NK-92 (cell line): Measurements from ENCODE around the gene TRNAU1AP.
"Not testable (repeated sequence)": the region's sequence is repeated elsewhere in the genome, so short reads cannot be mapped to it uniquely, and the experiment has no call there.

Experiments
- DNase-seq: peaks from one replicate; lab custom pipeline; 2025; ENCODE audit not compliant: unreplicated experiment; lab: John Stamatoyannopoulos, UW

The TRNAU1AP gene

DNA sequence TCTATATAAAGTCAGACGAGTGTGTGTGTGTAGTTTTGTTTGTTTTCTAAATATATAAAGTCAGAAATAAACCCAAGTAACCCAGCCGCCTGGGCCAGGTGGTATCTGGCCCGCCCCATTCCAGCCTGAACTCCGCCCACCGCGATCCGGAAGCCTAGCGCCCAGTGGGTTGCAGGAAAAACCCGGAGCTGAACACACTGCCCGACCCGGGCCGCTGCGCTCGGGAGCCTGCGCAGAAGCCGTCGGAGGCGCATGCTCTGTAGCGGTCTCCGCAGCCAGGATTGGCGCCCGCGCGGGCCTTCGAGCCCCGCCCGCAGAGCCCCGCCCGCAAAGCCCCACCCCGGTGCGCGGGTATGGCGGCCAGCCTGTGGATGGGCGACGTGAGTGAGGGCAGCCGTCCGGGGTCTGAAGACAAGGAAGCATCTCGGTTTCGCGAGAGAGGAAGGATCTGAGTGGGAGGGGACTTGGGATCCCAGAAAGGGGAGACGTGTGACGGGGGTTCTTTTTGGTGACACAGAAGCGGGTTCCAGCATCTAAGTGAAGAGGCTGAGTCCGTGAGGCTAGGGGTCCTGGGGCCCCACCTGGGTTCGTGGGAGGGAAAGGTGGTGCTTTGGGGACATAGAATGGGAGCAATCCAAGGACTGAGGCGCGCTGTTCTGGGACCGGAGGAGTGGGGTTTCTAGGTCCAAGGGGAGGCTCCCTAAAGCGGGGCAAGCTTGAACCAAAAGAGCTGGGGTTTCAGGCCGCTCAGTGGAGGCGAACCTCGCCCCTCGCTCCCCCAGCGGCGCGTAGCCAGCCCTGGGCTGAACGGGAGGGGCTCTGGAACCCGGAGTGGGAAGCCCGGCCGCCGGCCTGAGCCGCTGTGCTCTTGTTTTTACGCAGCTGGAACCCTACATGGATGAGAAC lies at the start of gene TRNAU1AP:
Gene TRNAU1AP (plus strand): TSS at position 328 of the 906 bp plus-strand sequence. CDS start 26 bp downstream, at position 354.
- DNase-seq: peak; percentile 64

DNA sequence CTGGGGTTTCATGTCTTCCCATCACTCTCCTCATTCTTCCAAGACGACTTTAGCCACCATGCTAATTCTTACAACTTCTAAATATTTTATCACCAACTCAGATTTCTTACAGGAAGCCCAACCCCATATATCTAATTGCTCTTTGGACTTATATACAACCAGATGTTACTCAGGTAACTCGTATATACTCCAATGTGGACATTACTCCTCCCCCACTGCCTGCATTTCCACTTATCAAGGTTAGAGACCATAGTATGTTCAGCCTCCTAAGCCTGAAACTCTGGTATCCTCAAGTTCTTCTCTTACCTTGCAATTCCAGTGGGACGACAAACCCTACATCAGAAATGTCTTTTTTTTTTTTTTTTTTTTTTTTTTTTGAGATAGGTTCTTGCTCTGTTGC lies 49.8 kb upstream of the TRNAU1AP start:
- DNase-seq: no peak

DNA sequence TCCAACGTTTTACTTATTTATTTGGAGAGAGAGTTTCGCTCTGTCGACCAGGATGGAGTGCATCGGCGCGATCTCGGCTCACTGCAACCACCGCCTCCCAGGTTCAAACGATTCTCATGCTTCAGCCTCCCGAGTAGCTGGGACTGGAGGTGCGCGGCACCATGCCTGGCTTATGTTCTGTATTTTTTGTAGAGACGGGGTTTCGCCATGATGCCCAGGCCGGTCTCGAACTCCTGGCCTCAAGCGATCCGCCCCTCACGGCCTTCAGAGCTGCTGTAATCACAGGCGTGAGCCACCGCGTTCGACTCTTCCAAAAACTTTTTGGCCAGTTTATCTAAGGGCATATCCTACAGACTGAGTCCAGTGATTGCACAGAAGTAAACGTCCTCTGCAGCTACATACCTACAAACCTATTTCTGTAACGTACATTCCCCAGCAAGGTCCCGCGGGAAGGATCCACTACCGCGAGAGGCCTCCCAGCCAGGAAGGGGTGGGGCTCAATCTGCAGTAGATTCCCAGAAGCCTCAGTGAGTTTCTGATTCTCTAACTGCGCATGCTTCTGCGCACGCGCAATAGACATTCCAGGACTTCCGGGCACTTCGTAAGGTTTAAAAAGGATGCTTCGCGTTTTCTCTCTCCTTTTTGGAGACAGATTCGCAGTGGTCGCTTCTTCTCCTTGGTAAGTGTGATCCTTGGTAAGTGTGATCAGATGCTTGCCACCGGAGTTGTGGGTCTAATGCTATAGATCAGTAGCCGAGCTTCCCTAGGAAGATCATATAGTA lies 47.3 kb upstream of the TRNAU1AP start, which contains the start of gene RCC1:
Gene RCC1 (plus strand): TSS at position 638 of the 782 bp plus-strand sequence. CDS start 23,824 bp downstream, outside the sequence.
- peak; percentile 85 for DNase-seq

DNA sequence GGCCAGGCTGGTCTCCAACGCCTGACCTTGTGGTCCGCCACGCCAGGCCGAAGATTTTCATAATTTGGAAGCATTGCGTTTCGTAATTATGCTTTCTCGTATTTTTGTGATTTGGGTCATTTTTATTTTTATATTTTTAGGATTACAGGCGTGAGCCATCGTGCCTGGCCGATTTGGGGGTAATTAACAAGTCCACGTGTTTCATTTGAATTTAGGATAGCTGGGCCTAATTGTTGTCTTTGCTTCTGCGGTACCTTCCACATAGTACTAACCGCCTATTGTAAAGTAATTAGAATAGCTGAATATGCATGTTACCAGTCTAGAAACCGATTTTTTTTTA lies 46.0 kb upstream of the TRNAU1AP start:
- DNase-seq: no peak

DNA sequence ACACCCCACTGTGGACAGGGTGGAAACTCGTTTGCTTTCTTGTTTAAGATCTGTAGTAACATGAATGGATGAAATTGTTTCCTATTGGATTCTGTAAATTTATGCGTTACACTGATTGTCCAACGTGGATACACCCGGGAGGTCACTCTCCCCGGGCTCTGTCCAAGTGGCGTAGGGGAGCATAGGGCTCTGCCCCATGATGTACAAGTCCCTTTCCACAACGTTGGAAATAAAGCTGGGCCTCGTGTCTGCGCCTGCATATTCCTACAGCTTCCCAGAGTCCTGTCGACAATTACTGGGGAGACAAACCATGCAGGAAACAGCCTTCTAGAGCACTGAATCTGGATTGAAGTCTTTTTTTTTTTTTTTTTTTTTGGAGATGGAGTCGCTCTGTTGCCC lies 45.6 kb upstream of the TRNAU1AP start:
- no peak for DNase-seq

DNA sequence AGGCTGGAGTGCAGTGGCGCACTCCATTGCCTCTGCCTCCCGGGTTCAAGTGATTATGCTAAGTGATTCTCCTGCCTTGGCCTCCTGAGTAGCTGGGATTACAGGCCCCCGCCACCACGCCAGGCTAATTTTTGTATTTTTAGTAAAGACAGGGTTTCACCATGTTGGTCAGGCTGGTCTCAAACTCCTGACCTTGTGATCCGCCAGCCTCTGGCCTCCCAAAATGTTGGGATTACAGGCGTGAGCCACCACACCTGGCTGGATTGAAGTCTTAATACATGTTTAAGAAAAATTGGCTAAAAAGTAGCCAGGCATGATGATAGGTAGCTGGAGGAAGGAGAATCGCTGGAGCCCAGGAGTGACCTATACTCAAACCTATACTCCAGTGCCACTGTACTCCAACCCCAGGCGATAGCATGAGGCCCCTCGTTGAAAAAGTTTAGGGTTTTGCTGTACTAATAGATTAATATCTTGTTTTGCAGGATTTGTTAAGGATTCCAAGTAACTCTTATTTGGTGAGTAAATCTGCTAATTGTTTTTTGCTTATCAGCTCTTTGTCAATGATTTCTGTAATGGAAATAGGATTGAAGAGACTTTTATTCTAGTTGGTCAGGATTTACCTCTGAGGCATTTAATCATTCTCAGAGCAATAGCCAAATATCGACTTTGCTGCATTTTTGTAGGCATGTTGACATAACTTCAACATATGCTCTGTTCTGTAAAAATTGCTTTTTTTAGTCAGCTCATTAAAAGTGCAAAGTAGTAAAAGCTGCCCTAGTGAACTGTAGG lies 45.0 kb upstream of the TRNAU1AP start:
- no peak for DNase-seq

DNA sequence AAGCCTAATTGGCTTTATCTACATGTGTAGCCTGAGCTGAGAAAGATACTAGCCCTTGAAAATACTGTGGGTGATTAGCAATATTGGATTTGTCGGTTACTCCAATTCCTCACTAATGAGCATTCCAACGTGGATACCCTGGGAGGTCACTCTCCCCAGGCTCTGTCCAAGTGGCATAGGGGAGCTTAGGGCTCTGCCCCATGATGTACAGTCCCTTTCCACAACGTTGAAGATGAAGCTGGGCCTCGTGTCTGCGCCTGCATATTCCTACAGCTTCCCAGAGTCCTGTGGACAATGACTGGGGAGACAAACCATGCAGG lies 44.5 kb upstream of the TRNAU1AP start:
- DNase-seq: no peak

DNA sequence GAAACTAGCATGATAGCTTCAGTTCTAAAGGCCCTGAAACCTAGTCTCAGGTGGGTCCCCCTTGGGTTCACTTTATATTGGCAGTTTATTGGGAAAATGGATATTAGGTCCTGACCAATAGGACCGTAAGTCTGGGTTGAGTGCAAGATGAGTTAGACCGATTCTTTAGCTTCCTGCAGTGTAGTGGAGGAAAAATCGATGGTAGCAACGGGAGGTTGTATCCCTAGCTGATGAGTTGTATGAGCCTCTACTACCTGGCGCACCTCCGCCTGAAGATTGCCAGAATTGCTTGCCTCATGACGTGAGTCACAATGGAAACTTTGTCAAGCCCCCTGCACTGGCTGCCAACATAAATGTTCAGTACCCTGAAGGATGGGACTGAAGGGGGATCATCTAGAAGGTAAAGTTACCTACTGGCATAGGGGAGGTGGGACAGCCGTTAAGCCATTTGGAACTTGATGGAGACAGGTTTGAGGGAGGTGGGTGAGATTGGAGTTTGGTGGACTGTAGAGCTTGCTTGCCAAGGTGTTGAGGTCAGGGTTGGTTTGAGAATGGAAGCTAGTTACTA lies 43.1 kb upstream of the TRNAU1AP start:
- DNase-seq: no peak

DNA sequence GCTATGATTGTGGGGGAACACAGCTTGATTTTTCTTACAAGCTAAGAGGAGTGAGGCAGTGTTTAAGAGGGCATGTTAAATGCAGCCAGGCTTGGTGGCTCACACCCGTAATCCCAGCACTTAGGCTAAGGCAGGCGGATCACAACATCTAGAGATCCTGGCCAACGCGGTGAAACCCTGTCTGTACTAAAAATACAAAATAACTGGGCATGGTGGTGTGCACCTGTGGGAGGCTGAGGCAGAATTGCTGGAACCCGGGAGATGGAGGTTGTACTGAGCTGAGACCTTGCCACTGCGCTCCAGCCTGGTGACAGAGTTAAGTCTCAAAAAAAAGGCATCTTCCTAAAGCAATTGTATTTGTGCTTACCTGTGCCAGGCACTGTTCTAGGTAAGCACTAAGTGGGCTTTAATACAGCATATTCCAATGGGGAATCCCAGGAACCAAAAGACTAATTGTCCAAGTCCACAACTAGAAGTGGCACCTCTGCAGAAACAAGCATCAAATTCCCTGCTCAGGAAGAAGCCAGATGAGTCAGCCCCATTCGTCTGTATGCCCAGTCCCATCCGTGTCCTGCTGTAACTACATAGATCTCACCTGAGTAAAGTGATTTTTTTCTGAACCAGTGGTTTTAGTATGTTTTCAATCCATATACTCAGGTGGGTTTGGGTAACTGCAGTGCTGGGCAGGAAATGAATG lies 42.5 kb upstream of the TRNAU1AP start:
- no peak for DNase-seq

DNA sequence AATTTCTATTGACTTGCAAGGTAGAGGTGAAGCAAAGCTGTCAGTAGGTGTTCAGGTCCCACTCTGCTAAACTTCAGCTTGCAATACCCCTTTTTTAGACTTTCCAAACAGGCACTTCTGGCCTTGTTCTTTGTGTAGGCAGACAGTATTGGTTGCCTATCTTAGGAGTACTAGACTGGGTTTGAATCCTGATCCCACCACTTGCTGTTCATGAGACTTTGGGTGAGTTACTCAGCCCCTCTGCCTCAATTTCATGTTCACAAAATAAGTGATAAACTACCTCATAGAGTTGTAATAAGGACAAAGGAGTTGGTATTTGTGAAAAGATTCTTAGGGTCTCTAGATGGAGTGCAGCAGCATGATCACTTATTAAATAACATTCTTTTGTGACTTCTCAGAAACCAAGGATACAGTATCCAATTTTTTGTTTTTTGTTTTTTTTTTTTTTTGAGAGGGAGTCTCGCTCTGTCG lies 41.9 kb upstream of the TRNAU1AP start:
- no peak for DNase-seq

DNA sequence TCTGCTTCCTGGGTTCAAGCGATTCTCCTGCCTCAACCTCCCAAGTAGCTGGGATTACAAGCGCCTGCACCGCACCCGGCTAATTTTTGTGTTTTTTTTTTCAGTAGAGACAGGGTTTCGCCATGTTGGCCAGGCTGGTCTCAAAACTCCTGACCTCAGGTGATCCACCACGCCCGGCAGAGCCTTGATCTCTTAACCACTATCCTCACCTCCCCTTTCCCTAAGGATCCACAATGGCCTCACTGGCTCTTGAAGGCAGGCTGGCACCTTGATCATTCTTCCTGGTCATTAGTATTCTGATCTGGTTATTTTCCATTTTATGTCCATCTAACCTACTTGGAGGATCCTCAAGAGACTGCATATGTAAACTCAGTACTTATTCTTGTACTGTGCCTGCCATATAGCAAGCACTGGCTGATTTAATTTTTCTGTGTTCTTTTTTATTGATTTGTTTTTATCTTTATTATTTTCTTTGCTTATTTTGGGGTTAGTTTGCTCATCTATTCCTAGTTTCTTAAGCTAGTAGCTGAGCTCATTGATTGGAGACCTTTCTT lies 40.8 kb upstream of the TRNAU1AP start:
- no peak for DNase-seq

DNA sequence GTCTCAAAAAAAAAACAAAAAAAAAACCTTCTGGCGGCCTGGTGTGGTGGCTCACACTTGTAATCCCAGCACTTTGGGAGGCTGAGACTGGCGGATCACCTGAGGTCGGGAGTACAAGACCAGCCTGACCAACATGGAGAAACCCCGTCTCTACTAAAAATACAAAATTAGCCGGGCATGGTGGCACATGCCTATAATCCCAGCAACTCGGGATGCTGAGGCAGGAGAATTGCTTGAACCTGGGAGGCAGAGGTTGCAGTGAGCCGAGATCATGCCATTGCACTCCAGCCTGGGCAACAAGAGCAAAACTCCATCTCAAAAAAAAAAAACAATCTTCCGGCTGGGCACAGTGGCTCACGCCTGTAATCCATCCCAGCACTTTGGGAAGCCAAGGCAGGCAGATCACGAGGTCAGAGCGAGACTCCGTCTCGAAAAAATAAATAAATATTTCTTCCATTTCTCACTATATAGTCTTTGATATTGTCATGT lies 38.4 kb upstream of the TRNAU1AP start:
- not testable (repeated sequence) for DNase-seq

DNA sequence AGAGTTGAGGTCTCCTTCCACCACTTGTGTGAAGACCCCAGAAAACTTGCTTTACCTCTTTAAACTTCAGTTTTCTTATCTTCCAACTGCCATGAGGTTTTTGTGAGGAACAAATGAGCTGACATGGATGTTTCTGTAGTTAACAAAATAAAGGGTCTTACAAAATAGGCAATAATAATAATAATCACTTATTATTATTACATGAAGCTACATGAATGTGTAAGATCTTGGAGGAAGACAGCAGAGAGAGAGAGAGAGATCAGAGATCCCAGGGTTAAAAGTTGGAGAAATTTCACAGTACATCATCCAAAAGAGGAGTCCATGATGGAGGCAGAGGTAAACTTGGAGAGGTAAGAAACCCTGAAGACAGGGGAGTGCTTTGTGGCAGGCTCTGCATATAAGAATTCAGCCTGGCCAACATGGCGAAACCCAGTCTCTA lies 36.3 kb upstream of the TRNAU1AP start:
- DNase-seq: no peak

DNA sequence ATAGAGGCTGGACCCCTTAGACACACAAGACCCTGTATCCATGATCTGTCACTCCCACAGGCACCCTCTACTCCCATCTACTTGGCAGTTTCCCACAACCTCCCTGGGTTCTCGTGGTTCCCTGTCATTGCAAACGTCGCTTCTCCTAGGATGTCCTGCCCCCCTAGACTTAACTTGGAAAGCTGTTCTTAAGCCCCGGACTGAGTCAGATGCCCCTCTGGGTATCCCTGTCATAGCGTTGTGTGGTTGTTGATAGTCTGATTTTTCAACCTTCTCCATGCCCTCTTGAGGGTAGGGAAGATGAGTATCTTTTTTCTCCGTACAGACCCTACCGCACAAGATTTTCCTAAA lies 35.3 kb upstream of the TRNAU1AP start:
- DNase-seq: no peak

DNA sequence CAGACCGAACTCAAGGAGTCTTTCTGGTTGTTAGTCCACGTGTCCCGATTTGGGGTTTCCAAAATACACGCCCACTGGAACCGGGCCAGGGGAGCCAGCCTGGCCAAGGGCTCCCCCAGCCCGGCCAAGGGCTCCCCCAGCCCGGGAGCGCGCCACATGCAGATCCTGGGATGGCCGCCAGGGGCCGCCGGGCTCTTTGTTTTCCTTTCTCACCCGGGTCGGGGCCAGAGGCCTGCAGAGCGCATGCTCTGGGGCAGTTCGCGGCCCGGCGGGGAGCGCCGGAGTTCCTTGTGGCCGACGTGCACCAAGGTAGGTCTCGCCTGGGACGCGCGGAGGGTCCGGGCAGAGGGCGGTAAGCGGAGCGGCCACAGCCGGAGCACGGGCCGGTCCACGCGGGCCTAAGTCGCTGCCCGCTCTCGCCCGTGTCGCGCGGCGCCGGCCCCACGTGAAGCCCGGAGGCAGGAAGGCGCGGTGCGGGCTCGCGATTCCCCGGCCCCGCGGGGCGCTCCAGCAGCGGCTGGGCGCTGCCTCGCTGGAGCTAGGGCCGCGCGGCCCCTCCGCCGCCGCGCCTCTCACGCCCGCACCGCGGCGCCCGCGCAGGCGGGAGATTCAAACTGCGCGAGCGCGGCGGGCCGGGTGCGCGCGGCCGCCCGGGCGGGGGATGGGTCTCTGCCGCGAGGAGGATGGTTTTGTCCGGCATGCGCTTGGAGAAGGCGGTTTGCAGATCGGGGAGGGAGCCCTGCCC lies 34.7 kb upstream of the TRNAU1AP start:
- no peak for DNase-seq

DNA sequence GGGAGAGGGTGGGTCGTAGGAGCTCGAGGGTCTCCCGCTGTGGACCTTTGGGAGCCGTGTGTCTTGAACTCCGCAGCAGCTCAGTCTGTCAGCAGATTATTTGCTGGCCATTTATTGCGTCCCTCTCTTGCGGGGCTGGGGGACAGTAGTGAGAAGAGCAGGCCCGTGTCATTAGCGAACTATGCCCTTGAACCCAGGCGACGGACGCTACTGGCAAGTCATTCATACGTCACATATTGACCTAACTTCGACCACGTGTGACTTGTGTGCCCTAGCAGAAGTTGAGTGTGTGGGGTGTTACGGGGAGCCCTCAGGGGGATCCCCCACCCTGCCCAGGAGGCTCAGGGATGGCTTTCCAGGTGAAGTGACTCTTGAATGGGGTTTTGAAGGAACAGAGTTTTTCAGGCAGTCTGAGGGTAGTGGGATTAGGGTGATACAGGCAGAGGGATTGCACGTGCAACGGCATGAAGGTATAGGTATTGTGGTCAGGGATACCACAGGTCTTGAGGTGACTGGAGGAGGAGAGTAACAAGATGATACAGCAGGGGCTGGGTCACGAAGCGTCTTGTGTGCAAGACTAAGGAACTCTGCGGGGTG lies 34.0 kb upstream of the TRNAU1AP start:
- no peak for DNase-seq

DNA sequence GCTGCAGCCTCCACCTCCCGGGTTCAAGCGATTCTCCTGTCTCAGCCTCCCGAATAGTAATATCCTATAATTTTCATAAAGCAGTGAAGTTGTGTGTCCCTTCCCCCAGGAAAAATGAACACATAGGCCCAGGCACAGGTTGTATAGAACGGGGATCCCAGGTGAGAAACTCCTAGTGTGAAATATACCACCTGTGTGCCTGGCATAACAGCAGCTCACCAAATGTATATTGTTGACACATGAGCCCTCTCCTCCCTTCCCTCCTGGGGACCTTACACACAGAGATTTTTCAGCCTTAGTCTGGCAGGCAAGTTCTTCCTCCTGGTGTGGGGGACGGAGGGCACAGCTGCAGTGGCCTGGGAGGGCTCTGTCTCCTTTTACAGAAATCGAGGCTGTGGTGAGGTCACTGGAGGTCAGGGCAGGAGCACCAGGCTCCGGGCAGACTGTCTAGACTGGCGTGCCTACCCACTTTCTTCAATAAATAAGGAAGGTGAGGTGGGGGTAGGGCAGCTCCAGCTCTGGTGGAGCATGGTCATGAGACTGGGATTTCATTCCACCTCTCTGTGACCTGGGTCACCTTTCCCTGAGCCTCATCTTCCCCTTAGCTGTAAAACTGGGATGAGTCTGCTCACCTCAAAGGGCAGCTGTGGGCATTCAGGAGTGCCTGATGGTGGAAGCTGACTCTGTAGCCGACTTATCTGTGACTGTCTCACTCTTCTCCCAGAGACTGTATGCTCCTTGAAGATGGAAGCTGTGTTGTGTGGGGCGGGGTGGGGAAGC lies 32.7 kb upstream of the TRNAU1AP start:
- no peak for DNase-seq

DNA sequence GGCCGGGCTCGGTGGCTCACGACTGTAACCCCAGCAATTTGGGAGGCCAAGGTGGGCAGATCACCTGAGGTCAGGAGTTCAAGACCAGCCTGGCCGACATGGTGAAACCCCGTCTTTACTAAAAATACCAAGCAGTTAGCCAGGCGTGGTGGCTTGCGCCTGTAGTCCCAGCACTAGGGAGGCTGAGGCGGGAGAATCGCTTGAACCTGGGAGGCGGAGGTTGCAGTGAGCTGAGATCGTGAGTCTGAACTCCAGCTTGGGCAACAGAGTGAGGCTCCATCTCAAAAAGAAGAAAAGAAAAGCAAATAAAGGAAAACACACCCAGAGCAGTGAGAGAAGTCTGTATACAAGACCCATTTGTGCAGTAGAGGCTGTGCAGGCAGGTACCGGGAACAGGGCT lies 32.1 kb upstream of the TRNAU1AP start:
- not testable (repeated sequence) for DNase-seq
